ENCODE data around the gene PAWR.
"Not testable (repeated sequence)": the region's sequence is repeated elsewhere in the genome, so short reads cannot be mapped to it uniquely, and the experiment has no call there.

PAWR gene

DNA sequence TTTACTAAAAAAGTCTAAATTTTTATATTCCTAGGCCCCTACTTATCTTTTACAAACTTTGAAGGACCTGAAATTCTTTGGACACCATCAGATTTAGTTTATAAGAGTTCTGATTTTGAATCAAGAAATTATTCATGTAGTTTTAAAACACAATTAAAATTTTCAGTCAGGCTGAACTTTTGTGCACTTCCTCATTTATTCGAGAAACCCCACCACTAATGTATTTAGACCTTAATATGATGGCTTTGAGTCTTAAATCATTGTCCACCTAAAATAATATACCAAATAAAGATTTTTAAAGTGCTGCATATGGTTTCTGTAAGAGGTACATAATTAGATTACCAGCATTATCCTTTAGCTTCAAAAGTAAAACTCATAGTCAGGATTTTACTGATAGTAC, 103.4 kb downstream of the PAWR start:
- no peak for DNase-seq

DNA sequence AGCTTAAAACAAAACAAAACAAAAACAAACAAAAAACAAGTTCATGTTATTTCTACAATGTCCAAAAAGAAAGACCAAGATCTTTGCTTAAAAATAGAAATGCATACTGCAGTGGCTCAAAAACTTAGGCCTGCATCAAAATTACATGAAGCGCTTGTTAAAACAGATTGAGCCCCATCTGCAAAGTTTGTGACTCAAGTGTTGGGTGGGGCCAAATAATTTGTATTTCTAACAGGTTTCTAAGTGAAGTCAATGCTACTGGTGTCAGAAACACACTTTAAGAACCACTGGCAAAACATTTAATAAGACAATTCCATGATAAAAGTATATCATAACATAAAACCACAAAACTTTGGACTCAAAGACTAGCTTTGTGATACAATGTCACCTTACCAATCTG, 105.6 kb downstream of the PAWR start:
- no peak for DNase-seq

DNA sequence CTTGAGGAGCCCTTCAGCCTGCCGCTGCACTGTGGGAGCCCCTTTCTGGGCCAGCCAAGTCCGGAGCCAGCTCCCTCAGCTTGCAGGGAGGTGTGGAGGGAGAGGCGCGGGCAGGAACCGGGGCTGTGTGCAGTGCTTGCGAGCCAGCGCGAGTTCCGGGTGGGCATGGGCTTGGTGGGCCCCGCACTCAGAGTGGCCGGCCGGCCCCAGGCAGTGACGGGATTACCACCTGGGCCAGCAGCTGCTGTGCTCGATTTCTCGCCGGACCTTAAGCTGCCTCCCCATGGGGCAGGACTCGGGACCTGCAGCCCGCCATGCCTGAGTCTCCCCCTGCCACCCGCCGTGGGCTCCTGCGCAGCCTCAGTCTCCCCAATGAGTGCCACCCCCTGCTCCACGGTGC, 116.9 kb downstream of the PAWR start:
- DNase-seq: no peak

DNA sequence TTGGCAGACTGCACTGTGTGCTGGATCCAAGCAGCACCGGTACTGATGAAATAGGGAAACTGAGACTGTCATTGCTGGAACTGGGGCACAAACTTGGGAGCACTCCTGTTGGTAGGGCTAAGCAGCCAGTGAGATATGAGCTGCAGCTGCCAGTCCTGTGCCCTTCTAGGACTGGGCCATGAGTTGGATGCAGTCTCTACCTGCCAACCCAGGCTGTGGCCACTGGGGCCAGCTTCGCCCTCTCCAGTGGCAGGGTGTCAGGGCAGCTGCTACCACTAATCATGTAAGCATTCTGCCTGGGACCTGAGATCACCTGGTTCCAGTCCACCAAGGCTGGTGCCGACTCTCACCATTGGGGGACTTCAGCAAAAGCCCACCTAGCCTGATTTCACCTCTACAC, 121.1 kb downstream of the PAWR start:
- DNase-seq: no peak

DNA sequence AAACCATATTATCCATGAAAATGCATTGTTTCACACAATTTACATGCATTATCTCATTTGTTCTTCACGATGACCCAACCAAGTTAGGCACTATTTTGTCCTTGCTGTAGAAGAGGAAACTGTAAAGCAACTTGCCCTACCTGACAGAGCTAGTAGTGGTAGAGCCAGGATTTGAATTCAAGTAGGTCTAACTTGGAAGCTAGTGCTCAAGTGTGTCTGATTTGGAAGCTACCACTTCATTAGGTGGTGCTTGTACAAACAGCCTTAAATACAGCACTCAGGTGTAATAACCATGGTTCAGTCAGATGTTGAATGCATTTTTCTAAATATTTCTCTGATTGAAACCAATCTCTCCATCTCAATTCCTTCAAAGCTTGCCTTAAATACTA, 123.6 kb downstream of the PAWR start:
- DNase-seq: no peak

DNA sequence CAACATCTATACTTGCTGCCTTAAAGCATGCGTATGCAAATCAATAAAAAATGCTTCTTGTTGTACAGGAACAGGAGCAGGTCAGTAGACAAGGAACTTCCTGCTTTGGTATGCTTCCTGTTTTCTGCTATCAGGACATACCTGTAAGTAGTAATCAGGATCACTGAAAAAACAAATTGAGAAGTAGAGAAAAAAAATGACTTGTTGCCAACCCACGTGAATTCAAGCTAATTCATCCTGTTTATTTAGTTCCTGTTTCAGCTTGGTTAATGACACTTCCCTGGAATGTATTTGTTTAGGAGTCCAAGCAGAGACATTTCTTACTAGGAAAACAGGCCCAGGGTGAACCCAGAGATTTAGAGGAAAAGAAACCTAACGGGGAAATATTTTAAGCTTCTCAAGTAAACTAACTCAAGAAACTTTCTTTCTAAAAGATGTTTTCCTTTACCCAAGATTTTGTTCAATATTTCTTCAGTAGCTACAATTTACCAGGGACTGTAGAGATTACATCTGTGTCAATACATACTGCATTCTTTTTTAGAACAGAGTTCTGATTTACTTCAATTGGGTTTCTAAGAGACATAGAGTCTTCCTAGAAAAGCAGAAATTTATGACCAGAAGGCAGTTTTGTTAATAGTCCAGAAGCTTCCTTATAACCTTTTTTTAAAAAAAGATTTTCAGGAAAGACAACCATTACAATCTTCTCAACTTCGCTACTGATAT, 124.2 kb downstream of the PAWR start:
- no peak for DNase-seq

DNA sequence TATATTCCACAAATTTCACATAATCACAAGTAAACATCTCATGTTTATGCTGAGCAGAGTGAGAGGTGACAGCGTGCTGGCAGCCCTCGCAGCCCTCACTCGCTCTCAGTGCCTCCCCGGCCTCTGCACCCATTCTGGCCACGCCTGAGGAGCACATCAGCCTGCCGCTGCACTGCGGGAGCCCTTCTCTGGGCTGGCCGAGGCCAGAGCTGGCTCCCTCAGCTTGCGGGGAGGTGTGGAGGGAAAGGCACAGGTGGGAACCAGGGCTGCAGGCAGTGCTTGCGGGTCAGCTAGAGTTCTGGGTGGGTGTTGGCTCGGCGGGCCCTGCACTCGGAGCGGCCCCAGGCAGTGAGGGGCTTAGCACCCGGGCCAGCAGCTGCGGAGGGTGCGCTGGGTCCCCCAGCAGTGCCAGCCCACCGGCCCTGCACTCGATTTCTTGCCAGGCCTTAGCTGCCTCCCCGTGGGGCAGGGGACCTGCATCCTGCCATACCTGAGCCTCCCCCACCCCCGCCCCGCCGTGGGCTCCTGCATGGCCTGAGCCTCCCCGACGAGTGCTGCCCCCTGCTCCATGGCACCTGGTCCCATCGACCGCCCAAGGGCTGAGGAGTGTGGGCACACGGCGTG, 125.9 kb downstream of the PAWR start:
- DNase-seq: not testable (repeated sequence)

DNA sequence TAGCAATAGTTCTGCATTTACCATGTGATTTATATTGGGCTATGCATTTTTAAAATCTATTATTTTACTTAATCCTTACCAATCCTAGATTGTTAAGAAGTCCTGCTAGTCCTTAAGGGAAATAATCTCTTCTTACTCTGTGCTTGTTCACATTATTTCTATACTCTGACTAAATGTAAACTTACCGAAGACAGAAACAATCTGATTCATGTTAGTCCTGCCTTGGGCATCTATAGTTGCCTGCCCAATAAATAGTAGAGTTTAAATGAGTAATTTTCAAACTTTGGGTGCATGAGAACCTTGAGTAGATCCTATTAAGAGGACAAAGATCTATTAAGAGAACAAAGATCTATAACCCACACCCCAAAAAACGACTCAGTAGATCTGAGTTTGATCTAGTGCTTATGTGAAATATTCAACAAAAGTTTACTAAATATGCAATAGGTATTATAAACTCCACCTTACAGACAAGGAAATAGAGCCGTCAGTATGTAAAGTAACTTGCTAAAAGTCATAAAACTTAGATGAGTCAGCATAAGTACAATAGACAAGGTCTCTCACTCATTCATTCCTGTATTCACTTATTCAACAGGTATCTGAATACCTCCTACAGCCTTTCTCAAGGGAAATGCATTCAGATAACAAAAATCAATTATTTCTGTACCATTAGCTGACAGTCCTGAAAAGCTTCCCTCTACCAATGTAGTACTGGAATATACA, 127.6 kb downstream of the PAWR start:
- DNase-seq: no peak

DNA sequence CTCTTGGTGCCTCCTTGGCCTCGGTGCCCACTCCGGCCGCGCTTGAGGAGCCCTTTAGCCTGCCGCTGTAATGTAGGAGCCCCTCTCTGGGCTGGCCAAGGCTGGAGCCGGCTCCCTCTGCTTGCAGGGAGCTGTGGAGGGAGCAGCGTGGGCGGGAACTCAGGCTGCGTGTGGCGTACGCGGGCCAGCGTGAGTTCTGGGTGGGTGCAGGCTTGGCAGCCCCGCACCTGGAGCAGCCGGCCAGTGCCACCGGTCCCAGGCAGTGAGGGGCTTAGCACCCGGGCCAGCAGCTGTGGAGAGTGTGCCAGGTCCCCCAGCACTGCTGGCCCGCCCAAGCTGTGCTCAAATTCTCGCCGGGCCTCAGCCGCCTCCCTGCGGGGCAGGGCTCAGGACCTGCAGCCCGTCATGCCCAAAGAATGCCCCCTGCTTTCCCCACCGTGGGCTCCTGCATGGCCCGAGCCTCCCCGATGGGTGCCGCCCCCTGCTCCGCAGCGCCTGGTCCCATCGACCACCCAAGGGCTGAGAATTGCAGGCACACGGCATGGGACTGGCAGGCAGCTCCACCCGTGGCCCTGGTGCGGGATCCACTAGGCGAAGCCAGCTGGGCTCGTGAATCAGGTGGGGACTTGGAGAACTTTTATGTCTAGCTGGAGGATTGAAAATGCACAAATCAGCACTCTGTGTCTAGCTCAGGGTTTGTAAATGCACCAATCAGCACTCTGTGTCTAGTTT, 129.2 kb downstream of the PAWR start:
- DNase-seq: no peak

DNA sequence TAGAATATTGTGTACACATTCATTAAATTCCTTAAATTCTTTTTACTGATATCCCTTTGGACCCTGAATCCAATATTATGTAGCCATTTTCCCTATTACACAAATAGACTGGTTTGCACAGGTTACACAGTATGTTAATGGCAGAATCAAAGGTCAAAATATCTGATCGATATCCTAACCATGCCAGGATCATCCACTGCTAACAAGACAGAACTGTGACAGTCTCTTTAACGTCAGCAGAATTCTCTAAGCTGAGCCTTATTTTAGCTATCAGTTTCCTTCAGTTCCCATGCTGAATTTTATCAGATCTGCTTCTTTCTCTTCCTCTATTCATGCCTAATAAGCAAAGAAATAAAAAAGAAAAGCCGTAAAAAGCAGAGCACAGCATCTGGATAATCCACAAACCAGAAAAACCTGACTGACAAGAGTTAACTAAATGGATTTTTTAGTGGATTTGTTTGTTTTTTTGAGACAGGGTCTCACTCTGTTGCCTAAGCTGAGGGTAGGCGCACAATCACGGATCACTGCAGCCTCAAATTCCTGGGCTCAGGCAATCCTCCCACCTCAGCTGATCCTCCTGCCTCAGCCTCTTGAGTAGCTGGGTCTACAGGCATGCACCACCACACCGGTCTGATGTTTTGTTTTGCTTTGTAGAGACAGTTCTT, 130.4 kb downstream of the PAWR start:
- DNase-seq: no peak

DNA sequence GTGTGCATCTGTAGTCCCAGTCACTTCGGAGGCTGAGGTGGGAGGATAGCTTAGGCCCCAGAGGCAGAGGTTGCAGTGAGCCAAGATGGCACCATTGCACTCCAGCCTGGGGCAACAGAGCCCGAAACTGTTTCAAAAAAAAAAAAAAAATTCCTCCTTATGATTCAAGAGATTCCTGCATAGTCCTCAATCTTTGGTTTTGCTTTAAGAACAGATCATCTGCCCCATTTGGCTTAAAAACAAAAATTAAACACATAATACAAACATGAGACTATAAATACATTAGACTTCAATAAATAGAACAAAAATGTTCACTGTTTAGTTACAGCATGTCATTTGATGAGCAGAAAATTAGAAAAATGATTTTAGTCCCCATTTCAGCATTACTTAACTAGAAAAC, 131.2 kb downstream of the PAWR start:
- no peak for DNase-seq

DNA sequence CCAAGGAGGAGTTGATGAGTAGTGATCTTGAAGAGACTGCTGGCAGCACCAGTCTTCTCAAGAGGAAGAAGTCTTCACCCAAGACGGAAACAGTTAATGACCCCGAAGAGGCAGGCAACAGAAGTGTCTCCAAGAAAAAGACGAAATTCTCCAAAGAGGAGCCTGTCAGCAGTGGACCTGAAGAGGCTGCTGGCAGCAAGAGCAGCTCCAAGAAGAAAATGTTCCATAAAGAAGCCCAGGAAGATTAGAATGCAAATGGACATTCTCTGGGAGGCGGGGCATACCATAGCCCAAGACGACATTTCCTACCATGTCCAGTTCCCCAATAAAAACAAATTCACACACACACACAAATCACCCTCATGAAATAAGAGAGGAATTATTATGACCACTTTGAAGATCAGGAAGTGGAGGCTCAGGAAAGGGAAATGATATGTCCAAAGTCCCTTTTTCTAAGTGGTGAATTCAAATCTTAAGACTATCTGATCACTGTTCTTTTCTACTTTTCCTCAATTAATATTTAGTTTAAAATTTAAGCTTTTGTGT, 131.8 kb downstream of the PAWR start:
- no peak for DNase-seq

DNA sequence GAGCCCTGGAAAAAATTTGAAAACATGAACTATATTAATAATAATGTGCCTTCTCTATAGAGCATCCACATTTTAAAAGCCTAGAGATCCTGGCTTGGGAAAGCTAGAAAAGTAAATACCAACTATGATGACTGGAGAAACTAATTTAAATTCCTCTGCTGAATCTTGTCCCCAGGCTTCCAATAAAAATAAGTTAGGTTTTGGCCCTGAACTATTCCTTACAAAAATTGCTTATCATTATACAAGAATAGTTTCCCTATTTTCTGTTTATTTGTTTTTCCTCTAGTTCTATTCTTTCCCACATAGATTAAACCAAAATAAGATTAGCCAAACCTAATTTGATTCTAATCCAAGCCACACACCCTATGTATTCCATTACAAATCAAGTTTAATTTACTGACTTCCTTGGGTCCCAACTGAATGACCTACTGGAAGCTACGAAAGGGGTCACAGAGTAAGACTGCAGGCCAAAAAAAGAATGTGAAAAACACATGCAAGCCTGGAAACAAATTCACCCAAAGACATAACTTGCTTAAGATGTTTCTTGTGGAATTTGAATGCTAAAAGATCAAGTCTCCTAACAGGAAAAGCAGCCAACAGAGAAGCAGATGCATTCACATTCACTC, 133.0 kb downstream of the PAWR start:
- DNase-seq: no peak

DNA sequence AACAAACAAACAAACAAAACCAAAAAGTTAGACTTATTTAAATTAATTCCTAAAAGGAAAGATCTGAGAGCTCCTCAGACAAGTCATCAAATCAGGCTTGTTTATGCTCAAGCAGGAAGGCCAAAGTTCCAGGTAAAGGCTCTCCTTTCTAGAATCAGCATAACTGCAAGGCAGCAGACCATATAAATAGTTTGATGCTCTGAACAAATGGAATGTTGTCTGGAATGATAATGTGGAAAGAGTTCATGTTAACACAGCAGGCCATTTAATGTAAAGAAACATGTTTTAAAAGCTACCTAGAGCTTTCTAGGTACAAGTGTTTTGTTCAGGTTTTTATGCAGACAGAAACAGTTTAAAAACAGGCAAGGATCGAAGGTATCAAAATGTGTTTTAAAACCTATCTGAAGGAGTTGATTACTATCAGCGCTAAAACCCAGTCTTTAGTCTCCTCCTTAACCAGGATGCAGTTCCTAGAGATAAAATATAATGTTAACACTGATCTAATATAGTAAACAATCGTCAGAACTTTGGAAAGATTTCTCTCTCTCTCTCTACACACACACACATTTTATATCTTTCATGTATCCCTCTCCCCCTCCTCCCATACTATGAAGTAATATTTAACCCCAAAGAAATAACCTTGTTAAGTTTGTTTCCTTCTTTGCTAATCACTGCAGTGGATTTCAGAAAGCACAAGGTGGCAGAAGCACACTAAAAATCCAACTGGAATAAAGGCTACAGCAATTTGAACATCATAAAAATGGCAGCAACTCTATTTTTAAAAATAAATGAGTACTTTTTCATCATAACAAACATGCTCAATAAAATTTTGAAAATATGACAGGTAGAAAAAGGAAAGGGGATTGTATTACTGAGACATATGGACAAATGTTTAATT, 135.5 kb downstream of the PAWR start:
- DNase-seq: no peak

DNA sequence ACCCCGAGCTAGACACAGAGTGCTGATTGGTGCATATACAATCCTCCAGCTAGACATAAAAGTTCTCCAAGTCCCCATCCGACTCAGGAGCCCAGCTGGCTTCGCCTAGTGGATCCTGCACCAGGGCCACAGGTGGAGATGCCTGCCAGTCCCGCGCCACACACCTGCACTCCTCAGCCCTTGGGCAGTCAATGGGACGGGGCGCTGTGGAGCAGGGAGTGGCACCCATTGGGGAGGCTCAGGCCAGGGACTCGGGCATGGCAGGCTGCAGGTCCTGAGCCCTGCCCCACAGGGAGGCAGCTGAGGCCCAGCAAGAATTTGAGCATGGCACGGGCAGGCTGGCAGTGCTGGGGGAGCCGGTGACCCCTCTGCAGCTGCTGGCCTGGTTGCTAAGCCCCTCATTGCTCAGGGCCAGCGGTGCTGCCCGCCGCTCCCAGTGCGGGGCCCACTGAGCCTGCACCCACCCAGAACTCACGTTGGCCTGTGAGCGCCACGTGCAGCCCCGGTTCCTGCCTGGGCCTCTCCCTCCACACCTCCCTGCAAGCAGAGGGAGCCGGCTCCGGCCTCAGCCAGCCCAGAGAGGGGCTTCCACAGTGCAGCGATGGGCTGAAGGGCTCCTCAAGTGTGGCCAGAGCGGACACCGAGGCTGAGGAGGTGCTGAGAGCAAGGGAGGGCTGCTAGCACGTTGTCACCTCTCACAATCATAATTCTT, 136.7 kb downstream of the PAWR start:
- no peak for DNase-seq

DNA sequence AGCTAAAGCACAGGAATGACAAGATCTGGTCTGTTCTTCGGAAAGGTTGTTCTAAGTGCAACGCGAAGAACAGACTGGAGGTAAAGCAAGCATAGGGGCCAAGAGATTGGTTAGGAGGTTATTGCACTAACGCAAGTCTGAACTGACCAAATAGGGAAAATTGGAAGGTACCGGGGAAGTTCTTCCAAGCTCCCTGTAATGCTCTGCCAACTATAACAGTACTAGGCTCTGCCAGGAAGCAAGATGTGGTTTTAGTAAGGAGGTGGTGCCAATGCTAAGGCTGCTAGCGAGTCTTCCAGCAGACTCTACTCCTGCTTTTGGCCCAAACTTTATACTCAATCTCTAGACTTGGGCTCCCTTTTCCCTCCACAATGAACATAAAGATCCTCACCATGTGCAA, 138.6 kb downstream of the PAWR start:
- no peak for DNase-seq

DNA sequence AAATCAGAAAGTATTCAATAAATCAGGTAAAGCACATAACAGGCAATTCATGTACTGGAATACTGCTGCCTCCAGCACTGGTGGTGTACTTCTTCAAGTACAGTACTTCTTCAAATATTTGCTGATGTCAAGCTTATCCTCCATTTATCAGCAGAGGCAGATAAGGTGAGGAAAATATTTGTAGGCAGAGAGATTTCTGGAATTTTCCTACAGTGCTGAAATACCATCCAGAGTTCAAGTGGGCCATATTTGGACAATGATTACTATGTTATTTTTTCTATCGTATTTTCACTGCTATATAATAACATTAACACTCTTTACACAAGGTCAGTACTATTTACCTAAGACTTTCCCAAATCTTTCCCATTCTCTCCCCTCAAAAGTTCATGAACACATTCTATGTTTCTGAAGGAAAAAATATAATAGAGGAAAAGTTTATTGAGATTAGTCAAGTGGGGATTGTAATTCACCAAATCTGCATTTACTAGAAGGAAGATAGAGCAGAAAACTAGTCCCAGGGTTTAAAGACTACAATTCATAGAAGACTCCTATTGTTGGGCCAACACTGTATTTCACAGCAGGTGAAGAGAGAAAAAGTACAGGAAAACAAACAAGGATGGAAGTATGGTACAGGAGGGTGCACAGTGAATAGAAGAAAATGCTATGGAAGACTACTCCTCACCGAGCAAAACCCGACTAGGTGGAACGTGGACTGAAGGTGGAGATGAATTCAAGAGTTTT, 141.1 kb downstream of the PAWR start:
- DNase-seq: no peak

DNA sequence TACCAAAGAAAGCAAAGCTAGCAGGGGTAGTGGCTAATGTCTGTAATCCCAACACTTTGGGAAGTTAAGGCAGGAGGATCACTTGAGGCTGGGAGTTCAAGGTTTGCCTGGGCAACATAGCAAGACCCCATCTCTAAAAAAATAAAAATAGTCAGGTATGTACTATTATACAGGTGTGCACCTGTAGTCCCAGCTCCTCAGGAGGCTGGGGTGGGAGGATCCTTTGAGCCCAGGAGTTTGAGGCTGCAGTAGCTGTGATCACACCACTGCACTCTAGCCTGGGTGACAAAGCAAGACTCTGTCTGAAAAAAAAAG, 142.2 kb downstream of the PAWR start:
- no peak for DNase-seq

DNA sequence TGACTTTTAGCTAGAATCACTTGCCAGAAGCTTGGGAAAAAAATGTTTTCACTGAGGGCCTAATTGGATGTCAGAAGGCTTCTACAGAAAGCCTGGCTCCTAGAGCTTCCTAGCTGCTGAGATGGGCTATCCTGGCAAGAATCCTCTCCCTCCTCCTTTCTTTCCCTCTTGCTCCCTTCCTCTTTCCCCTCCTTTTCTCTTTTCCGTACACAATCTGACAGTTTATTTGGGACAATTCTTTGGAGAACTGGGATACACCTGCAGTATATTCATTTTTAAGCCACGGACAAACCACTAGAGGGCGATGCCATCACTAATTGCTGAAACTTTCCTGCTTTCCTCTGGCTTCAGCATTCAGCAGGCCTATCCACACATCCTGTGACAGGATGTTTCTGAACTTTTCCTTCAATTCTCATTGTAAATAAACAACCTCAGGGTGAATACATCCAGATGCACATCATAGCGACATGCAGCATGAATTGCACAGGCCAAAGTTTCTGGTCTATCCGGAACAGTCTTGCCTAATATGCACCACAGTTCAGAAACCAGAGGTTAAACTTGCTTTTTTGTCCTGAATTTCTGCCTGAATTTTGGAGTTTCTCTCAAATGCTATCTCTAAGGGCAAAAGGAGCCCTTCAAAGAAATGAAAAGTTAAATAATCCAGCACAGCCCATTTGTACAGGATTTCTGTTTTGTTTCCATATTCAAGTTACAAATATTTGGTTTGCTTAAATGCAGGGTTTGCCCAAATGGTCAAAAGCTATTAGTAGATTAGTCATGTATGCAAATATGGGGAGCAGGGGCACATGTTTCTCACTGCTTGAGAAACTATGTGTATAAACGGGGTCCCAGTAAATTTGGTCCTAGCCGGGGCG, 142.8 kb downstream of the PAWR start:
- no peak for DNase-seq

All from SIG-M5 (cell line).